ENCODE data around the gene BICD2. TPM values are rescaled to one million over a fixed set of nuclear protein-coding genes. Genes with fewer than 3 reads are reported as not detected.
"Not testable (repeated sequence)": the region's sequence is repeated elsewhere in the genome, so short reads cannot be mapped to it uniquely, and the experiment has no call there.

BICD2 gene
- total RNA-seq: 44.0 and 46.5 TPM in 2 replicates

DNA sequence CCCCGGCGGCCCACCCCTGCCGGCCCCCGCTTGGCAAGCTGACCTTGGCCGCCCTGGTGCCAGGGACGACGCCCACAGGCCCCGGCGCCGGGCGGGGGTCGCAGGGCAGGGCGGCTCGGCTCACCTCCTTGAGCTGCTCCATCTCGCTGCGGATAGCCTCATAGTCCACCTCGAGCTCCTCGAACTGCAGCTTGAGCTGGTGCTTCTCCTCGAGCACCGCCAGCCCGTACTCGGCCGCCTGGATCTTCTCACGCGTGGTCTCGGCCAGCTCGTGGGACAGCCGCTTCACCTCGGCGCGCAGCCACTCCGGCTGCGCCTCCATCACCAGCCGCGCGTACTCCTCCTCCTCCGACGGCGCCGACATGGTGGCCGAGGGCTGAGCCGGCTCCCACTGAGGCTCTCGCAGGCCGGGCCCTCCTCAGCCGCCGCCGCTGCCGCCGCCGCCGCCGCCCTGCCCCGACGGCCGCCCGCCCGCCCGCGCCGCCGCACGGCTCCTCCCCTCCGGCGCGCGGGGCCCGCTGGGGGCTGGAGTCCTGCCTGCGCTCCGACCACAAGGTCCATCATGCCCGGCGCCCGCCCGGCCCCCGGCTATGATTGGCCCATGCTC is at the start of gene BICD2:
BICD2 (minus strand) TSS at position 453 of the 607 bp plus-strand sequence; CDS start at position 364, 89 bp downstream.
- Histone ChIP-seq H3K4me3 (ENCODE audit: low read depth, low read length) (peak within 1 kb of the TSS; percentile 87), H3K36me3 (ENCODE audit: control insufficient read depth, insufficient read depth, low read length) (no peaks in the 10 kb centered on the region), H3K27me3 (ENCODE audit: control insufficient read depth, insufficient read depth, low read length) (no peaks in the 10 kb centered on the region)
- DNase-seq (ENCODE audit: low read depth): no peak
- TF ChIP-seq, protein P1, sequence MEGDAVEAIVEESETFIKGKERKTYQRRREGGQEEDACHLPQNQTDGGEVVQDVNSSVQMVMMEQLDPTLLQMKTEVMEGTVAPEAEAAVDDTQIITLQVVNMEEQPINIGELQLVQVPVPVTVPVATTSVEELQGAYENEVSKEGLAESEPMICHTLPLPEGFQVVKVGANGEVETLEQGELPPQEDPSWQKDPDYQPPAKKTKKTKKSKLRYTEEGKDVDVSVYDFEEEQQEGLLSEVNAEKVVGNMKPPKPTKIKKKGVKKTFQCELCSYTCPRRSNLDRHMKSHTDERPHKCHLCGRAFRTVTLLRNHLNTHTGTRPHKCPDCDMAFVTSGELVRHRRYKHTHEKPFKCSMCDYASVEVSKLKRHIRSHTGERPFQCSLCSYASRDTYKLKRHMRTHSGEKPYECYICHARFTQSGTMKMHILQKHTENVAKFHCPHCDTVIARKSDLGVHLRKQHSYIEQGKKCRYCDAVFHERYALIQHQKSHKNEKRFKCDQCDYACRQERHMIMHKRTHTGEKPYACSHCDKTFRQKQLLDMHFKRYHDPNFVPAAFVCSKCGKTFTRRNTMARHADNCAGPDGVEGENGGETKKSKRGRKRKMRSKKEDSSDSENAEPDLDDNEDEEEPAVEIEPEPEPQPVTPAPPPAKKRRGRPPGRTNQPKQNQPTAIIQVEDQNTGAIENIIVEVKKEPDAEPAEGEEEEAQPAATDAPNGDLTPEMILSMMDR (IDR thresholded peaks at IDR 0.05; ENCODE audit: insufficient read depth, low read length, poor library complexity, severe bottlenecking): no peak

GRCh38 chr9:92809629-92810326 is 45.1 kb upstream of the BICD2 start:
- H3K36me3 ChIP-seq (ENCODE audit: control insufficient read depth, insufficient read depth, low read length); DNase-seq (ENCODE audit: low read depth); H3K4me3 ChIP-seq (ENCODE audit: low read depth, low read length): not testable (repeated sequence)
- peaks cover 53% of the 10 kb centered on the region for H3K27me3 ChIP-seq (ENCODE audit: control insufficient read depth, insufficient read depth, low read length)

GRCh38 chr9:92808726-92809451 is 44.3 kb upstream of the BICD2 start:
- H3K4me3 ChIP-seq (ENCODE audit: low read depth, low read length): peak overlapping the region; percentile 10
- peak; percentile 12 for DNase-seq (ENCODE audit: low read depth)
- H3K27me3 ChIP-seq (ENCODE audit: control insufficient read depth, insufficient read depth, low read length): peaks cover 60% of the 10 kb centered on the region
- TF ChIP-seq, protein P1 (IDR thresholded peaks at IDR 0.05; ENCODE audit: insufficient read depth, low read length, poor library complexity, severe bottlenecking): peak; percentile 22
- no peaks in the 10 kb centered on the region for H3K36me3 ChIP-seq (ENCODE audit: control insufficient read depth, insufficient read depth, low read length)

DNA sequence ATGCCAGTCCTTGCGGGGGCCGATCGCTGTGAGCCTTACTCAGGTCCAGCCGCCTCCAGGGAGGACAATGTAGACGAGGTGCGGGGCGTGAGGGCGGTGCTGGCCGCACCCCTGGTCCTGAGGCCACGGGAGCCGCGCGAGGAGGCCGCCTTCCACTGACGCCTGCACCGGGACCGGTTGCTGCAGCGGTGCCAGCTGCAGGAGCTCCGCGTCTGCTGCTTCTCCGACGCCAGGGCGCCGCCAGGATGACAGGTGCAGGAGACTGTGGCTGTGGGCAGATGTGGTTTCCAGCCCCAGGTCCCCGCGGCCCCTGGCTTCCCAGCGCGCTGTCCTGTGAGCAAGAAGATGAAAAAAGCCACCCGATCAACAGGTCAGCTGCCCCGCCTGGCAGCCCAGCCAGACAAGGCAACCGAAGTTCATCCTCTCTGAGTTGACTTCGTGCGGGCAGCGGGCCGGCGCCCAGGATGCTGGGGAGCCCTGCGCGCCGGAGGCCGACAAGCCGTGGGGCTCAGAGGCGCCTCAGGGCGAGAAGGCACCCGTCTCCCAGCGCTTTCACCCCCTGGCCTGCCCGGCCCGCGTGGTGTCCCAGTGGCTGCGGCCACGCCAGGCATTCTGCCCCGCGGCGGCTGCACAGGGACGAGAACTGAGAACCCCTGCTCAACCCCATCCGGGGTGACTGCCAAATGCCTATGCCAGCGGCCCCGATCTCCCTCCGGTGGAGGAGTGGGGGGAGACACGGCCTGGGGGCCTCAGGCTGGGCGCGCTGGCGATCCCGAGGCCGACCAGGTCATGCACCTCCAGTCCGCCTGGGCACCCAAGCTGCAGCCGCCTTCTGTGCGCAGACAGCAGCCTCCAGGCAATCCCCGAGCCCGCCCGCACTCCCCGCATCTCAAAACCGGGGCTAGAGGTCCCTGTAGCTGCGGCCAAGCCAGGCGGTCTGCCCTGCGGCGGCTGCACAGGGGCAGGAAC is 43.4 kb upstream of the BICD2 start:
- no peak for DNase-seq (ENCODE audit: low read depth)
- Histone ChIP-seq H3K36me3 (ENCODE audit: control insufficient read depth, insufficient read depth, low read length) (no peaks in the 10 kb centered on the region), H3K4me3 (ENCODE audit: low read depth, low read length) (no peak overlapping the region), H3K27me3 (ENCODE audit: control insufficient read depth, insufficient read depth, low read length) (peaks cover 61% of the 10 kb centered on the region)
- TF ChIP-seq, protein P1 (IDR thresholded peaks at IDR 0.05; ENCODE audit: insufficient read depth, low read length, poor library complexity, severe bottlenecking): no peak

- Histone ChIP-seq H3K4me3 (ENCODE audit: low read depth, low read length) (no peak overlapping the region), H3K36me3 (ENCODE audit: control insufficient read depth, insufficient read depth, low read length) (no peaks in the 10 kb centered on the region), H3K27me3 (ENCODE audit: control insufficient read depth, insufficient read depth, low read length) (peaks cover 61% of the 10 kb centered on the region)
- DNase-seq (ENCODE audit: low read depth): no peak
- TF ChIP-seq, protein P1 (IDR thresholded peaks at IDR 0.05; ENCODE audit: insufficient read depth, low read length, poor library complexity, severe bottlenecking): no peak
Measured at GRCh38 chr9:92807031-92807756, 42.6 kb upstream of the BICD2 start.
